ENCODE data around the gene RAB6A.
"Not testable (repeated sequence)": the region's sequence is repeated elsewhere in the genome, so short reads cannot be mapped to it uniquely, and the experiment has no call there.

The RAB6A gene

DNA sequence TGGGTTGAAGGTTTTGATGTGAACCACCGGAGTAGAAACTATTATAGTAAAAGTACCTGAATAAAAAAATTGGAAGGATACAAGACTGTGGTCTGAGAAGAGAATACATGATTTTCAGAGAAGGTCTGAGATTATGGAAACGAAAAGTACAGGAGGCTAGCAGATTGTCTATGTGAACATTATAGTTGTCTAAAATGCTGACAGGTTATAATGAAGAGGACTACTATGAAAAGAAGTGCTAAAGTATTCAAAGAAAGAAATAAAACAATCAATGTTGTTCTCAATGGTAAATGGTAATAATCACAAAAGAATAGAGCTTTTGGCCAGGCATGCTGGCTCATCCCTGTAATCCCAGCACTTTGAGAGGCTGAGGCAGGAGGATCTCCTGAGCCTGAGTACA, 34.0 kb downstream of the RAB6A start:
- no peak for DNase-seq (ENCODE audit: low read depth in 2 of 2)

DNA sequence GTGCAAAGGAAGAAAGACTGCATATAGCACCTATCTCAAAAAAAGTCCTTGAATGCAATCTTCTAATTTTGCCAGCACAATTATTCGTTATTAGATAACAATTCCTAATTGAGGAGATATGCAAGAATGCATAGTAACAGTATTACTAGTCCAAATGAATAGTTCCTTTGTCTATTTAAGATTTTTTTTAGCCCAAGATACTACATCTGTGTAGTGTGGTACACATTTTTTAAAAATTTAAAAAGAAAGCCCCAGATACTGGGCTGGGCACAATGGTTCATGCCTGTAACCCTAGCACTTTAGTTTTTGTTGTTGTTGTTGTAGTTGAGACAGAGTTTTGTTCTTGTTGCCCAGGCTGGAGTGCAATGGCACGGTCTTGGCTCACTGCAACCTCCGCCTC, 43.7 kb downstream of the RAB6A start:
- no peak for DNase-seq (ENCODE audit: low read depth in 2 of 2)

DNA sequence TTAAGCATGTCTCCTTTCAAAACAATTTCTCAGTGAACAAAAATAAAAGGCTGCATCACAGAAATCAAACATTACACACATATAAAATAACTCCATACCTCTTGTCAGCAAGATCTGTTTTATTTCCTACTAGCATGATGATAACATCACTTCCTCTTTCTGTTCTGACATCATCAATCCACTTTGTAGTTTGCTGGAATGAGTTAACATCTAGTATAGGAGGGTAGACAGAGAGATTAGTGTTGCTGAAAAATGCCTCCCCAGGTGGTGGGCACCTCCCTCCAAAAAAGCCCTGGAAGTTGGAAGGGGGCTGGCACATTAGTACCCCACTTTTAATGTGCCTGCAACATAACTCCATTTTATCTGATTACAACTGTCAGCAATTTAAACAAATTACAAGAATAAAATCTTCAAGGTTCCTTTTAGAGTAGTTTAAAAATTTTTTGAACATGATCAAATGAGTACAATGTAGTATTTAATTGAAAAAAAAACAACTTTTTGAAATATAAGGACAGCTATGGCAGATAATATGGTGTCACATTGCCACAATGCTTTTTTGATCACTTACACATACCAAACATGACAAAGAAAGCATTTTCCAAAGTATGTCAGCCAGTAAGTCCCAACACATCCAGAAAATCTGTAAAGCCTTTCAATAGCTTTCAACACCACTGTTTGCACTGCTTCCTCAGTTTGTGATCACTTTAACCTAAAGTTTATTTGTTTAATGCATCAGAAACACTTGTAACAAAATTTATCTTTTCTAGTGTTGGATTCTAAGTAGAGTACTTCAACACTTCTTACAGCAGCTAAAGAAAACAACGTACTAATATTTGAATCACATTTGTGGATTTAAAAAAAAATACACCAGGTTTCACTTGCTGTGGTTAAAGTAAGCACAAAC, 44.5 kb downstream of the RAB6A start:
- no peak for DNase-seq (ENCODE audit: low read depth in 2 of 2)

DNA sequence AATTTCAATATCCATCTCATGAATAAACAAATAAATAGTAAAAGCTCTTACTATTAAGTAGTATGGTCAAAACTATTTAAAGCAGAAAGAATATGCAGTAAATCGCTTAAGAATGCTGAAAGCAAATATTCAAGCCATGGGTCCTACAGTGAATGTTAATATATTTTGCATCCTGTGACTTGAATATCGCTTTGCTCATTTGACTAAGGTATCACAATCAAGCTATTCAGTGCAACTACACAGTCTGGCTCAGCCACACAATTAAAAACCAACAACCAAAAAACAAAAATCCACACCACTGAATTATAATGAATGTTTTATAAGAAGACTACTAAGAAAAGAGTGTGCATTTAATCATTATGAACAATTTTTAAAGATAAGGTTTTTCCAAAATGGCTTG, 45.3 kb downstream of the RAB6A start:
- DNase-seq (ENCODE audit: low read depth in 2 of 2), result no peak

DNA sequence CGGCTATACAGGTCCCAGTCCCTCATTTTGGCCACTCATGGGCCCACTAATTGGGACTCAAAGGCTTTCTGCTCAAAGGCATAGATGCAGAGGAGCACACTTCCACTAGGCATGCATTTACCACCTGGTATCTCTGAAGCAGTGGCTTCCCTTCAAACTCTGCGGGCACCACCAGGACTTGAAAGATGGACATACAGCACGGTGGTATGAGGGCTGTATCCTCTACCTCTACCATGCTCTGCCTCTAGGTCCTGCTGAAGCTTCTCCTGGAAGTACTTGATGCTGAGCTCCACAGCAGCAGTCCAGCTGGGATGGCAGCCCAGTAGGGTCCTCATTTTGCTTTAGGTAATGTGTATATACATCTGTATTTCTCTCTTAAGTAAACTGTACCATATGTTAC, 49.9 kb downstream of the RAB6A start:
- DNase-seq (ENCODE audit: low read depth in 2 of 2), result no peak

DNA sequence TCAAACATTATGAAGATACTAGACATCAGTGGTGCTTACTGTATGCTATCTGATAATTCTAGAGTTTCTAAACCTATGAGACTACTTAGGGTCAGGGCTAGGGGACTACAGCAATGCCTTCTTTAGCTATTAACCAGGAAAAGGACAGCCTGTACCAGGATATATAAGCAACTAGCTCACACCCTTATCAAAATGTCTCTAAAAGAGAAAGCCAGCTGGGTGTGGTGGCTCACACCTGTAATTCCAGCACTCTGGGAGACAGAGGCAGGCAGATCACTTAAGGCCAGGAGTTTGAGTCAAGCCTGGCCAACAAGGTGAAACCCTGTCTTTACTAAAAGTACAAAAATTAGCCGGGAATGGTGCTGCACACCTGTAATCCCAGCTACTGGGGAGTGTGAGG, 55.8 kb downstream of the RAB6A start:
- DNase-seq (ENCODE audit: low read depth in 2 of 2), result no peak

DNA sequence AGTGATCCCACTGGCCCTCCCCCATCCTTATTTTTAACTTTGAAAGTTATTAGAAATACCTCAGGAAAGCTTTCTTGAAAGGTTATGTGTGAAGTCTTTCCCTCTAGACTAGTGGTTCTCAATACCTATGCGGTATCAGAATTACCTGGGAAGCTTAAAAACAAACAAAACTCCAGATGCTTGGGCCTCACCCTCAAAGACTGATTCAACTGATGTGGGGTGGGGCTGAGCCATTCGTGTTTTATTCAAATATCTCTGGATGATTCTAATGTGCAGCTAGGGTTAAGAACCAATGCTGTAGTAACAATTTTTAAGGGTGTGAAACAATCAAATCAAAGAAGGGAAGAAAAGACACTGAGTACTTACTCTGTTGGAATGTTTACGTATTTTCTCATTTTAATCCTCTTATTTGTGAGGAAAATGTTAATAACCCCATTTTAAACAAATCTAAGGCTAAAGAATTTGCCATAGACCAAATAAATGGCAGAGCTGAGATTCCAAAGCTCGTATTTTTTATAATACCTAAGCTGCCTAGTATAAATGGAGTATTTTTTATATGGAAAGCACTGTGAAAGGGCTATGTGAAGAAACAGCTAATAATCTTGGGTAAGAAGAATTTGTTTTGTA, 66.9 kb downstream of the RAB6A start:
- DNase-seq (ENCODE audit: low read depth in 2 of 2), result no peak

DNA sequence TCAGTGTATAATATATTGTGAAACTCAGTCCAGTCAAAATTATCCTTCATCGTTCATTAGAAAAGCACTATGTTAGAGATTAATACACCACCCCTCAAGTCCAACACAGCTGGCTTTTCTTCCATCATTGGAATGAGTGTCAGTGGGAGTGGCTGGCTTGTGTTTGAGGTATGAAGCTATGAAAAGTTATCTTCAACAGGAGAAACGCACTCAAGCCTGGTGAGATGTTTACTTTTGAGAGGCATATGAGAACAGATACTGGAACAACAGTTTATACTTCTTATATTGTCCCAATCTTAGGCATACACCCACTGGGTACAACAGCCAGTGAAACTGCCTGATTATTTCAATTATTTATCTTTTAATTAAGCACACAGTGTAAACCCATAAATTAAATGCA, 80.2 kb downstream of the RAB6A start:
- DNase-seq (ENCODE audit: low read depth in 2 of 2), result no peak

DNA sequence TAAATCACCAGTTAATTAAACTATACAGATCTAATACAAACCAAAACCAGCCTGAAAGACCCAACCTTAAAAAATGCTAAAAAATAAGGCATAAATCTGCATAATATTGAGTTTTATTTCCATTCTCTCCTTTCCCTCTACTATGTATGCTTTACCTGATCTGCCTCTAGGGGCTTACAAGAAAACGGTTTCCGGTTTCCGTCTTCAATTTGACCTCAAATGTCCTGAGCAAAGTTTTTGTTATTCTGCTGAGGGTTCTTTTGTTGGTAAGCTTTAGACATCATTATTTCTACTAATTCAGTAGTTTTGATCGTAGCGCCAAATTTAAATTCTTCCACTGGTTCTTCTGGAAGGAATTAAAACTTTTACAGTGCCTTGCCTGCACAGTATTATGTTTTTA, 84.3 kb downstream of the RAB6A start:
- DNase-seq (ENCODE audit: low read depth in 2 of 2), result not testable (repeated sequence)

DNA sequence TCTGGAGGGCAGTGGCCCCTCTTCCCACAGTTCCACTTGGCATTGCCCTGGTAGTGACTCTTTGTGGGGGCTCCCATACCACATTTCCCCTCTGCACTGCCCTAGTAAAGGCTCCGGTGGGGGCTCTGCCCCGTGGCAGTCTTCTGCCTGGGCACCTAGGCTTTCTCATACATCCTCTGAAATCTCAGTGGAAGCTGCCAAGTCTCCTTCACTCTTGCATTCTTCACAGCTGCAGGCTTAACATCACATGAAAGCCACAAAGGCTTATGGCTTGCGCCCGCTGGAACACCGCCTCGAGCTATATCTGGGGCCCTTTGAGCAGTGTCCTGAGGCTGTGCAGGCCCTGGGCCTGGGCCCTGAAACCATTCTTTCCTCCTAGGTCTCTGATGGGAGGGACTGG, 89.2 kb downstream of the RAB6A start:
- no peak for DNase-seq (ENCODE audit: low read depth in 2 of 2)

DNA sequence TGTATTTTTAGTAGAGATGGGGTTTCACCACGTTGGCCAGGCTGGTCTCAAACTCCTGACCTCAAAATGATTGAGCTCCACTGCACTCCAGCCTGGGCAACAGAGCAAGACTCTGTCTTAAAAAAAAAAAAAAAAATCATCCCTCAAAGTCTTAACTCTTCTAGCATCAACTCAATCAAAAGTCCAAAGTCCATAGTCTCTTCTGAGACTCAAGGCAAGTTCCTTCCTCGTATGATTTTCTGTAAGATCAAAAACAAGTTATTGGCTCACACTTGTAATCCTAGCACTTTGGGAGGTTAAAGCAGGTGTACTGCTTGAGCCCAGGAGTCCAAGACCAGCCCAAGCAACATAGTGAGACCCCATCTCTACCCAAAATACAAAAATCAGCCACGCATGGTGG, 90.1 kb downstream of the RAB6A start:
- DNase-seq (ENCODE audit: low read depth in 2 of 2), result no peak

DNA sequence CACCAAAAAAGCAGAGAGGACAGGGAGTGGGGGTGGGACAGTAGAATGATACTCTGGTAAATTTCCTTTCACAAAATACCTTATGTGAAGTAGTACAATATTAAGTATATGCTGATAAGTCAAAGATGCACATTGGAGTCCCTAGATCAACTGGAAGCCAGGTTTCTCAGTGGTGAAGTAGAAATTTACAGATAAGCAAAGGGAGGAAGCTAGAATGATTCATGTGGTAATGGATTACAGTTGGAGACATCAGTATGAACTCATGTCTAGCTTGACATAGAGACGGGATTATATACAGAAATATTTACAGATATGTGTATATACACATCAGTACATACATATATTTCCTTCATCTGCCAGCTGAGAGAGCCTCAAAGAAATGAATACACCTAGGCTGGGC, 93.0 kb downstream of the RAB6A start:
- DNase-seq (ENCODE audit: low read depth in 2 of 2), result no peak

DNA sequence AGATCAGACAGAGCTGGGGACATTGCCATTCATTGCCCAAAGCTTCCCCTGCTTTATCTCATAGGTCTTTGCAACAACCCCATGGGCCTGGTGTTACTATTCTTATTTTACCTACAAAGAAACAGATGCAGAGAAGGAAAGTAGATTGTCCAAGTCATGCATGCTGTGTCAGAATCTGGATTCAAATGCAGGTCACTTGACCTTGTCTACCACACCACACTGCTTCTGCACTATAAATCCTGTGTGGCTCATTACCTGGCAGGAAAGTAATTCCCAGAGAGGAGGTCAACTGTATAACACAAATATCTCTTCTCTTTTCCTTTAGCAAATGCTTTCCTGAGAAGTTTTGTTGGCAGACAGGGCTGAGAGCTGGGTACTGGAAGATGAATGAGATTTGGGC, 96.0 kb downstream of the RAB6A start:
- no peak for DNase-seq (ENCODE audit: low read depth in 2 of 2)

DNA sequence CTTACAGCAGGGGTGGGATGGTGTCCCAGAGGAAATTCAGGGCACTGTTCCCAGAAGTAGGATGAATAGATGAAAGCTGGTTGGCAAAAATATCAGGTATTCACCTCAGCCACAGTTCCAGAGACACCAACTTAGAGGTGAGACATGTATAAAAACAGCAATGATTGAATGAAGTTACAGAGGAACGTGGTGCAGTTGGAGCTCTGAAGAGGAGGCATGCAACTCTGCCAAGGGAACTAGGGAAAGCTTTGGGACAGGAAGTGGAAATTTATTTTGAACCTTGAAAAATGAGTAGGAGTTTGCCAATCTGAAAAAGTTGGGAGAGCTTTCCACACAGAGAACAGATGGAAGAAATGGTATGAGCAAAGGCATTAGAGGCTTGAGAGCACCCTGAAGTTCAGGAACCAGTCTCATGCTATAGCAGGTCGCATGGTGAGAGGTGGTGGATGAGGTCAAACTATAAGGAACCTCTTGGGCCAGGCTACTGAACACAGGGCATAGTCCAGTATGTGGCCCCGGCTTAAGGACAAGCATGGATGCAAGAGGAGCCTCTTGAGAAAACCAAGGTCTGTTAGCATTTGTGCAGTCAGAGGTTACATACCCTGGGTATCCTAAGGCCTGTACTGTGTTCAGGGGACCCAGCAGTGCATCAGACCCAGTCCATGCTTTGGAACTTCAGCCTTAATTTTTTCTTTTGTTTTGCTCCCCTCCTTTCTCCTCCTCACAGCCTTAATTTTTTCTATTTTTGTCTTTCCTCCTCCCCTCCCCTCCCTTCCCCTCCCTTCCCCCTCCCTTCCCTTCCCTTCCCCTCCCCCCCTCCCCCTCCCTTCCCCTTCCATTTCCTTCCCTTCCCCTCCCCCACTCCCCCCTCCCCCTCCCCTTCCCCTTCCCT, 97.0 kb downstream of the RAB6A start:
- no peak for DNase-seq (ENCODE audit: low read depth in 2 of 2)

DNA sequence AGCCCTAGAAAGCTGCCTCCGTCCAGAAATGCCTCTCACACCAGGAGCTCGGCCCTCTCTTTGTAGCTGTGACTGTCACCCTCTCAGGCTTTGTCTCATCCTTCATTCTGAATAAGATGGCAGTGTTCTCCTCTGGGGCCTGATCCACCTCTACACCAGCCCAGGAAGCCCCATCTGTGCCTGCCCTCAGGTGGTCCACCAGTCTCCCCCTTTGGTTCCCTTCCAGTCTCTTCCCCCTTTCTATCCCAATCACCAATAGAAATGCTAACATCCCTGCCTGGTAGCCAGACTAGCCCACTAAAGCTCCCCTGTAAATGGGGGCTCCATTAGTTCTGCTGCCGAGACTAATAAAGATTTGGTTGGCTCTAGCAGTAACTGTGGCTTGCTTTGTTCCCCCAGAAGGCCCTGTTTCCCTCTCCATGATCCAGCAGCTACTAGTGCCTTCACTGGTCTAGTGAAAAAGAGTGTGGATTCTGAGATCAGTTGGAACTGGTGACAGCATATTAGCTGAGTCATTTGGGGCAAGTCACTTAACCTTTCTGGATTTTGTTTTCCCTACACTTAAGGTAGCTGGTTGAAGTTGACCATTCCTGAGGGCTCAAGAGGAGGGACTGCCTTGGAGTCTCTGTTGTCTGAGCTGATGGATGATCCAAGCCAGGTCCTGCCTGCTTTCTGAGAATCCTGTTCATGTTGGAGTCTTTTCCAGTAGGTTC, 98.3 kb downstream of the RAB6A start:
- DNase-seq (ENCODE audit: low read depth in 2 of 2), result no peak

DNA sequence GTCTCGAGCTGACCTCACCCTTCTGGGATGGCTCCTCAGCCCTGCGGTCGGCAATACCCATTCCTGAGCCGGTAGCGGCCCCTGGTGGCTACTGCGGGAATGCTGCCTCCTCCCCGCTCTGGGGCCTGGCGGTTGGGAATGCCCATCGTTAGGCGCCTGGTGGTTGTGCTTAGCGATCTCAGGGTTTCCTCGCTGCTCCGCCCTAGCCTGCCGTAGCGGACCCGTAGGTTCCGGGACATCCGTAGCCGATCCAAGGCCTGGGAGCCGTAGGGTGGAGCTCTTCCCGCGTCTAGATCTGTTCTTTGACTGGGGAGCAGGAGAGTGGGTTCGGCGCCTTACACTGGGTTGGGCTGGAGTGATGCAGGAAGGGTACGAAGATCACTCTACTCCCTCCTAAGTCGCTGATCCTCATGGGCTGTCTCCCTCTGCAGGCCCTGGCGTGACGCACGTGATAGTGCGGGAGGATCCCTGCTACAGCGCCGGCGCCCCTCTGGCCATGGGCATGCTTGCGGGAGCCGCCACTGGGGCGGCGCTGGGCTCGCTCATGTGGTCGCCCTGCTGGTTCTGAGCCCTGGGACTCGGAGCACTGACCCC, 99.7 kb downstream of the RAB6A start:
- DNase-seq (ENCODE audit: low read depth in 2 of 2), result peak; percentile 79 to 89

DNA sequence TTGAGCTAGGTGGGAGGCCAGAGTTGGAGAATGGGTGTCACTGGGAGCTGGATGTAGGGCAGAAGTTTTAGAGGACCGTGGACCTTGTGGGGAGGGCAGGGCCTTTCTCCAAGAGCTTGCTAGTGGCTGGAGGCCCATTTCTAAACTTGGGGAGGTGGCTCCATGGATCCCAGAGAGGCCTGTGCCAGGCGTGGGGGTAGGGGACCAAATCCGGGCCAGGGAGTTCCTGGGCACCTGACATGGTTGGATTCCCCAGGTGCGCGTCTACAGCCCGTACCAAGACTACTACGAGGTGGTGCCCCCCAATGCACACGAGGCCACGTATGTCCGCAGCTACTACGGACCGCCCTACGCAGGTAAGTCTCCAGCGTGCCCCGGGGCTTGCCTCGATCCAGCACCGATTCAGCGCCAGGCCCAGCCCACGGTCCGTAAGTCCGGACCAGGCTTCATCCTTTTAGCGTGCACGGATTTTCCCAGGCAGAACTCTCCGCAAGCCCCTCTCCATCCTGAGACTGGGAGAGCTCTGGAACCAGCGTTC, 100.3 kb downstream of the RAB6A start:
- DNase-seq (ENCODE audit: low read depth in 2 of 2), result no peak

DNA sequence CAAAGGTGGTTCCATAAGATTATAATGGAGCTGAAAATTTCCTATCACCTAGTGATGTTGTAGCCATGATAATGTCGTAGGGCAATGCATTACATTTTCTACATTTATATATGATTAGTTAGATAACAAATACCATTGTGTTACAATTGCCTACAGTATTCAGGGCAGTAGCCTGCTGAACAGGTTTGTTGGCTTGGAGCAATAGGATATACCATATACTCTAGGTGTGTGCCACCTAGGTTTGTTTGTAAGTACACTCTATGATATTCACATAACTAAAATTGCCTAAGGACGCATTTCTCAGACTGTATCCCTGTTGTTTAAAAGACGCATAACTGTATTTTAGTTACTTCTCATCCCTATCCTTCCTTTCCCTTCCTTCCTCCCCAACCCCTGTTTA, 100.9 kb downstream of the RAB6A start:
- DNase-seq (ENCODE audit: low read depth in 2 of 2), result no peak

DNA sequence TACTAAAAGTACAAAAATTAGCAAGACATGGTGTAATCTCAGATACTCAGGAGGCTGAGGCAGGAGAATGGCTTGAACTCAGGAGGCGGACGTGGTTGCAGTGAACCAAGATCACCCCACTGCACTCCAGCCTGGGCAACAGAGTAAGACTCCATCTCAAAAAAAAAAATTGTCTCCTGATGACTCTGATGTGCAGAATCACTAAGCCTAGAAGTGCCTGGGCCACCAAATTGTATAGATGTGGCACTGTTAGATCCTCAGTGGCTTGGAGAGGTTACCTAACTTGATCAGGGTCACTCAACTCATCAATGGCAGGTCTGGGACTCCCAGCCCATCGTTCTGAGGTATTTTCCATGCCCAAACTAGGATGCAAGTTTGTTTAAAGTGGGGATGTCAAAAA, 103.9 kb downstream of the RAB6A start:
- no peak for DNase-seq (ENCODE audit: low read depth in 2 of 2)

DNA sequence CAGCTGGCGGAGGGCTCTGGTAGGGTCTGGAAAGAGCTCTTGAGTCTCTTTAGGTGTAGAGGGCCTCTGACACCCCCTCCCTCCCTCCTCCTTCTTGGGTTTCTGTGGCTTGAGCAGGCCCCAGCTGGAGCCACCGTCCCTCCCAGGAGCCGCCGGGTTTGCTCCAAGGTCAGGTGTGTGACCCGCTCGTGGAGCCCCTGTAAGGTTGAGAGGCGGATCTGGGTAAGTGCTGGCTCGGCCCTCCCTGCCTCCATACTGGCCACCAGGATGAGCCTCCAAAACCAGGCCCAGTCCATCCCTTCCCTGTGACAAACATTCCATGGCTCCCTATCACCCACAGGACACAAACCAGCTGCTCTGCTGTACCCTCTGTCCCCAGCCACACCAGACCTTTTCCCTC, 105.2 kb downstream of the RAB6A start:
- DNase-seq (ENCODE audit: low read depth in 2 of 2), result no peak

DNA sequence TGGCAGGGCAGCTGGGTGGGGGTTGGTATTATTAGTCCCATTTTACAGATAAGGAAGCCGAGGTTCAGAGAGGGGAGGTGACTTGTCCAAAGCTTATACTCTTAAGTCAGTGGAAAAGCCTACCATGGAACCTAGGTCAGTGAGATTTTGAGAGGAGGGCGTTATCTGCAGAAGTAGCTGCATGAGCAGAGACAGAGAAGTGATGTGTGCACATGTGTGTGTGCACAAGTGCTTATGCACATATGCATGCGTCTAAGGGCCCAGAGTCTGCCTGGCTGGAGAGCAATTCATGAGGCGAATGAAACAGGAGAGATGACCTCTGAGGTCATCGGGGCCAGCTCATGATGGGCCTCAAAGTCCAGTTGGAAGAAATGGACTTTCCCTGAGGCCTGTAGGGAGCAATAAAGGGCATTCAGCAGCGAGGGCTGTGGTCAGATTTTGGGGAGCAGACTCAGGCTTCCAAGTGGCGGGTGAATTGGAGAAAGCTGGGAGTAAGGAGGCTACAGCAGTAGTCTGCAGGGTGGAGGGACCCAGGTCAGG, 106.3 kb downstream of the RAB6A start:
- DNase-seq (ENCODE audit: low read depth in 2 of 2), result no peak
